Chondrocyte (in vitro differentiated cells): ENCODE data around the gene ANK2. TPM values are rescaled to one million over a fixed set of nuclear protein-coding genes. Genes with fewer than 3 reads are reported as not detected.

Experiments used
- DNase-seq: peaks from one replicate; pipeline ENCODE4 v3.0.0; 2021; ENCODE audit warnings: mixed read lengths, low spot score
- H3K27ac Mint-ChIP-seq: one replicate; pipeline ENCODE4 v1.8.0; 2021; ENCODE audit warnings: mild to moderate bottlenecking, moderate library complexity, mixed read lengths; ENCODE audit not compliant: unreplicated experiment
- H3K27me3 Mint-ChIP-seq: 2 replicates; pipeline ENCODE4 v1.8.0; 2021; ENCODE audit warnings: low read depth, mixed read lengths
- H3K36me3 Mint-ChIP-seq: 2 replicates; pipeline ENCODE4 v1.8.0; 2021; ENCODE audit warnings: low read depth, mixed read lengths
- H3K4me1 Mint-ChIP-seq: 2 replicates; pipeline ENCODE4 v1.8.0; 2021; ENCODE audit warnings: low read depth, mild to moderate bottlenecking, mixed read lengths
- H3K4me3 Mint-ChIP-seq: one replicate; pipeline ENCODE4 v1.8.0; 2021; ENCODE audit warnings: mild to moderate bottlenecking, moderate library complexity, mixed read lengths; ENCODE audit not compliant: unreplicated experiment
- H3K9me3 Mint-ChIP-seq: 2 replicates; pipeline ENCODE4 v1.8.0; 2021; ENCODE audit warnings: low read depth, mixed read lengths
- total RNA-seq: library from RNA; stranded (reverse); gene quantifications from 3 replicates; pipeline ENCODE4 v1.2.1, GENCODE V29; 2021
- TF ChIP-seq, protein P1 (sequence below): fragments of 200-600 bp; sonication (generic); IDR thresholded peaks from 2 replicates; pipeline ENCODE4 v1.5.0; 2021; ENCODE audit warnings: antibody characterized with exemption, mild to moderate bottlenecking, moderate library complexity

The ANK2 gene
- total RNA-seq, 1 donor from 2014 or later: 71.2 TPM

DNA sequence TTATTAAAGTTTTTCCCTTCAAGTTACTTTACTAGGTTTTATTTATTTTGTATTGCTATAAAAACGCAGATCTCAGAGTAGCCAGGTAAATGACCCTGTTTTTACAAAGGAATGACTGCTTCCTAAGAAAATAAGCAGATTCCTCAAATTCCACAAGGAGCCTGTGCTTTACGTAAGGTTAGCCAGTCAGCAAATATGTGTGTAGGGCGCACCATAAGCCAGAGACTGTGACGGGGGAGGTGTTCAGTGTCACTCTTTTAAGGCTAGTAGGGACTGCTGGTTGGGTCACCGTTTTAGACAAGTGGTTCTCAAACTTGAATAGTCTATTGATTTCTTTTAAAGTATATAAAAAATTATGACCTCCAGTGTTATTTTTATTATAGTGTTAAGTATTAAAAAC is 119.9 kb downstream of the ANK2 start:
- Mint-ChIP-seq H3K27me3 (no peaks in the 10 kb centered on the region), H3K36me3 (peaks cover 2% of the 10 kb centered on the region), H3K27ac (no peak overlapping the region), H3K4me3 (no peak overlapping the region), H3K9me3 (no peaks in the 10 kb centered on the region), H3K4me1 (peaks cover 25% of the 10 kb centered on the region)
- TF ChIP-seq, protein P1, sequence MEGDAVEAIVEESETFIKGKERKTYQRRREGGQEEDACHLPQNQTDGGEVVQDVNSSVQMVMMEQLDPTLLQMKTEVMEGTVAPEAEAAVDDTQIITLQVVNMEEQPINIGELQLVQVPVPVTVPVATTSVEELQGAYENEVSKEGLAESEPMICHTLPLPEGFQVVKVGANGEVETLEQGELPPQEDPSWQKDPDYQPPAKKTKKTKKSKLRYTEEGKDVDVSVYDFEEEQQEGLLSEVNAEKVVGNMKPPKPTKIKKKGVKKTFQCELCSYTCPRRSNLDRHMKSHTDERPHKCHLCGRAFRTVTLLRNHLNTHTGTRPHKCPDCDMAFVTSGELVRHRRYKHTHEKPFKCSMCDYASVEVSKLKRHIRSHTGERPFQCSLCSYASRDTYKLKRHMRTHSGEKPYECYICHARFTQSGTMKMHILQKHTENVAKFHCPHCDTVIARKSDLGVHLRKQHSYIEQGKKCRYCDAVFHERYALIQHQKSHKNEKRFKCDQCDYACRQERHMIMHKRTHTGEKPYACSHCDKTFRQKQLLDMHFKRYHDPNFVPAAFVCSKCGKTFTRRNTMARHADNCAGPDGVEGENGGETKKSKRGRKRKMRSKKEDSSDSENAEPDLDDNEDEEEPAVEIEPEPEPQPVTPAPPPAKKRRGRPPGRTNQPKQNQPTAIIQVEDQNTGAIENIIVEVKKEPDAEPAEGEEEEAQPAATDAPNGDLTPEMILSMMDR: no peak
- no peak for DNase-seq

GRCh38 chr4:113170115-113170804 is 120.8 kb downstream of the ANK2 start:
- no peaks in the 10 kb centered on the region for H3K9me3 Mint-ChIP-seq
- no peak overlapping the region for H3K4me3 Mint-ChIP-seq
- H3K36me3 Mint-ChIP-seq: peaks cover 3% of the 10 kb centered on the region
- no peak for DNase-seq
- TF ChIP-seq, protein P1: no peak
- no peak overlapping the region for H3K27ac Mint-ChIP-seq
- H3K27me3 Mint-ChIP-seq: no peaks in the 10 kb centered on the region
- peaks cover 25% of the 10 kb centered on the region for H3K4me1 Mint-ChIP-seq

DNA sequence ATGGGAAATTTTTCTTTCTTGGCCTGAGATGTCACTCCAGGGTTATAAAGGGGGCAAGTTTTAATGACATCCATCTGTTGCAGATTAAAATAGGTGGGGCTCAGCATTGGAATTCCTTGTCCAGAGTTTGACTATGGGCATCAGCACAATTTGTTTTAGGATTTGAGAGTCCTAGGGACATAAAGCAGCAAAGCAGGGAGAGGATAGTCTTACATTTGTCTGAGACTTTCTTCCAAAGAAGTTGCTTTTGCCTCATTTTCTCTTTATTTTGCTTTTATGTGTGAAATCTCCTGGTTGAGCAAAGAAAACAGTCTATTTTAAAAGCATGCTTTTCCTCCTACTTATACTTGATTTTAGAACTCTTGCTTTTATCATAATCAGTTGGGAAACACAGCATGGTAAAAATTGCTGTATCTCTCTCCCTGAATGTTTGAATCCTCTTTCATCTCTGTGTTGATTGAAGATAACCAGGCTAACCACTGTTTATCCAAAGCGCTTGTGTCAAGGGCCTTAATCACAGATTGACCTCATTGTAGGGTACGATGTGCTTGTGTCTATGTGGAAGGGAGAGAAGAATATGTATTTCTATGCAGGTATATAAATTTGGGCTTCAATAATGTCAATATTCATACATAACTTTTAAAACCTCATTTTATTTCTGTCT is 121.5 kb downstream of the ANK2 start:
- Mint-ChIP-seq H3K4me1 (peaks cover 25% of the 10 kb centered on the region), H3K27ac (no peak overlapping the region), H3K9me3 (no peaks in the 10 kb centered on the region), H3K27me3 (no peaks in the 10 kb centered on the region), H3K4me3 (no peak overlapping the region), H3K36me3 (peaks cover 4% of the 10 kb centered on the region)
- DNase-seq: no peak
- TF ChIP-seq, protein P1: no peak

DNA sequence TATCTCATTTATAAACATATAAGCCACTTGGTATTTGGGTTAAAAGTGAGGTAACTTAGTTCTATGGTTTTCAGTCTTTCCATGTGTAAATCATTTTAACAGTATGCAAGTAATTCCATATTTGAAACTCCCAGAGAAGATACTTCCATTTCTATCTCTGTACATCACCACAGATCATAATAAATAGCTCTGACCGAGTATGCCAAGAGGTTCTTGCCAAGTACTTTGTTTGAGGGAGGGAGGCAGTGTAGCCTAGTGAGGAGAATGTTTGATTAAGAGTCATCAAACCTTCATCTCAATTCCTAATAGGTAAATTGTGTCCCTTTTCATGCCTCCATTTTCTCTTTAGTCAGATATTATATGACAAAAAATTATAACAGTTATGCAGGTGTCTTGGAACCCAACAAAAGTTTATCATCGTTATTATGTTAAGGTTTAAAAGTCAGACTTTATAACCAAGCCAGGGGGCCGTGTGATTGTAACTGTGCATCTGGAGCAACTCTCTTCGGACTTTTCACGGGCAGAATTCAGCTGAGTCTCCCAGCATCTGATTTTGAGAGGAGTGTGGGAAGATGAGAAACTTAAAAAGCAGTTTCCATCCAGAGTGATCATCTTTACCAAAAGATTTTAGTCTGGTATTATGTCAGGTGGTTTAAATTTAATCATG is 123.8 kb downstream of the ANK2 start:
- no peak for DNase-seq
- Mint-ChIP-seq H3K36me3 (peaks cover 4% of the 10 kb centered on the region), H3K4me3 (no peak overlapping the region), H3K27ac (no peak overlapping the region), H3K4me1 (peaks cover 25% of the 10 kb centered on the region), H3K9me3 (no peaks in the 10 kb centered on the region), H3K27me3 (no peaks in the 10 kb centered on the region)
- TF ChIP-seq, protein P1: no peak

- H3K4me3 Mint-ChIP-seq: no peak overlapping the region
- H3K27me3 Mint-ChIP-seq: no peaks in the 10 kb centered on the region
- H3K4me1 Mint-ChIP-seq: peaks cover 28% of the 10 kb centered on the region
- no peaks in the 10 kb centered on the region for H3K9me3 Mint-ChIP-seq
- TF ChIP-seq, protein P1: no peak
- H3K36me3 Mint-ChIP-seq: peaks cover 4% of the 10 kb centered on the region
- H3K27ac Mint-ChIP-seq: no peak overlapping the region
- no peak for DNase-seq
These were observed 124.4 kb downstream of the ANK2 start for GRCh38 chr4:113173793-113174264.
